GM19463 (cell line): ENCODE data around the gene LRP3.
"Not testable (repeated sequence)": the region's sequence is repeated elsewhere in the genome, so short reads cannot be mapped to it uniquely, and the experiment has no call there.

Source experiments
- ATAC-seq: cut with Tn5 transposase; IDR thresholded peaks from one replicate; pipeline ENCODE4 v1.9.1; 2021; ENCODE audit warnings: mild to moderate bottlenecking, moderate library complexity; ENCODE audit not compliant: unreplicated experiment

Gene LRP3

GRCh38 chr19:33201886-33202545 lies 7.9 kb downstream of the LRP3 start:
- ATAC-seq, result no peak

- no peak for ATAC-seq
Measured at GRCh38 chr19:33202546-33203507, 8.7 kb downstream of the LRP3 start.

DNA sequence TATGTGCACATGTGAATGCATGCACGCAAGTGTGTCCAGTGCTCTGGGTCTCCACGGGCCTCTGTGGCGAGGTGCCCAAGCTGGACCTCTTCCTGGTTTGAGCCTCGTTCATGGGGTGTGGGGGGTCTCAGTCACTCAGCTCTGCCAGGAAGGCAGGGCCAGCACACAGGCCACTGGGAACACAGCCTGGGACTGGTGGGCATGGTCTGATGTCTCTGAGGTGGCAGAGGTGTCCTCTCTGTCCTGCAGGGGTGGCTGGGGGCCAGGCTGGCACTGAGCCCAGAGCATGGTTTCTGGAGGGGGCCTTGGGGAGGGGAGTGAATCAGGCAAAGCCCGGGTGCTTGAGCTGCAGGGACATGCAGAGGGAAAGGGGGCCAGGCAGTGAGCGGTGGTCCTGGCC lies 9.4 kb downstream of the LRP3 start:
- no peak for ATAC-seq

GRCh38 chr19:33204136-33204973 lies 10.2 kb downstream of the LRP3 start:
- no peak for ATAC-seq

- no peak for ATAC-seq
Measured at GRCh38 chr19:33205110-33205509, 11.0 kb downstream of the LRP3 start.

DNA sequence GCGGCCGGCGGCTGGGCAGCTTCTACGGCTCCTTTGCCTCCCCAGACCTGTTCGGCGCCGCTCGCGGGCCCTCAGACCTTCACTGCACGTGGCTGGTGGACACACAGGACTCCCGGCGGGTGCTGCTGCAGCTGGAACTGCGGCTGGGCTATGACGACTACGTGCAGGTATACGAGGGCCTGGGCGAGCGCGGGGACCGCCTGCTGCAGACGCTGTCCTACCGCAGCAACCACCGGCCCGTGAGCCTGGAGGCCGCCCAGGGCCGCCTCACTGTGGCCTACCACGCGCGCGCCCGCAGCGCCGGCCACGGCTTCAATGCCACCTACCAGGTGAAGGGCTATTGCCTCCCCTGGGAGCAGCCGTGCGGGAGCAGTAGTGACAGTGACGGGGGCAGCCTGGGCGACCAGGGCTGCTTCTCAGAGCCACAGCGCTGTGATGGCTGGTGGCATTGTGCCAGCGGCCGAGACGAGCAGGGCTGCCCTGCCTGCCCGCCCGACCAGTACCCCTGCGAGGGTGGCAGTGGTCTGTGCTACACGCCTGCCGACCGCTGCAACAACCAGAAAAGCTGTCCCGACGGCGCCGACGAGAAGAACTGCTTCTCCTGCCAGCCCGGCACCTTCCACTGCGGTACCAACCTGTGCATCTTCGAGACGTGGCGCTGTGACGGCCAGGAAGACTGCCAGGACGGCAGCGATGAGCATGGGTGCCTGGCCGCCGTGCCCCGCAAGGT lies 11.6 kb downstream of the LRP3 start:
- ATAC-seq, result no peak

- no peak for ATAC-seq
Measured at GRCh38 chr19:33206261-33207039, 12.3 kb downstream of the LRP3 start.

GRCh38 chr19:33207040-33207620 lies 13.0 kb downstream of the LRP3 start:
- ATAC-seq, result no peak

- no peak for ATAC-seq
Measured at GRCh38 chr19:33207903-33208302, 13.8 kb downstream of the LRP3 start.

DNA sequence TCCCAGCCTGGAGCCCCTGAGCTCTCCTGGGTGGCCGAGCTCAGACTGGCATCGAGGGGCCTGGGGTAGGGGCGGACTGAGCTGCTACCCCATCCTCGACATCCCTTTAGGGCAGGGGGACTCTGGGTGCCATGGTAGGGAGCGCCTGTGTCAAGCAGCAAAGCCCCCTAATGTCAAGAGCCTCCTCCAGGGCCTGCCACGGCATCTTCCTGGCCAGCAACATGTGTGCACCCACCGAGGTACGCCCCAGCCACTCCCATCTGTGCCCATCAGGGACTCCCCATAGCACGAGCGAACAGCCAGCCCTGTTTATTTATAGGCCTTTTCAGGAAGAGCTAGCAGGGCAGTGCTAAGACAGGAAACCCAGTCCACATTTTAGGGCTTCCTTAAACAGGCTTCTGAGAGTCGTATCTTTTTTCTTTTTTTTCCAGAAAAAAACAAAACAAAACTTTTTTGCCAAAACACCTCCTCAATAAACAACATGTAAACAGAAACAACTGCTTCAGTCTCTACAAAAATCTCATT lies 14.3 kb downstream of the LRP3 start:
- no peak for ATAC-seq

GRCh38 chr19:33208904-33209849 lies 15.0 kb downstream of the LRP3 start:
- ATAC-seq, result no peak

GRCh38 chr19:33209850-33210230 lies 15.7 kb downstream of the LRP3 start:
- not testable (repeated sequence) for ATAC-seq

- no peak for ATAC-seq
Measured at GRCh38 chr19:33210266-33210940, 16.3 kb downstream of the LRP3 start.

DNA sequence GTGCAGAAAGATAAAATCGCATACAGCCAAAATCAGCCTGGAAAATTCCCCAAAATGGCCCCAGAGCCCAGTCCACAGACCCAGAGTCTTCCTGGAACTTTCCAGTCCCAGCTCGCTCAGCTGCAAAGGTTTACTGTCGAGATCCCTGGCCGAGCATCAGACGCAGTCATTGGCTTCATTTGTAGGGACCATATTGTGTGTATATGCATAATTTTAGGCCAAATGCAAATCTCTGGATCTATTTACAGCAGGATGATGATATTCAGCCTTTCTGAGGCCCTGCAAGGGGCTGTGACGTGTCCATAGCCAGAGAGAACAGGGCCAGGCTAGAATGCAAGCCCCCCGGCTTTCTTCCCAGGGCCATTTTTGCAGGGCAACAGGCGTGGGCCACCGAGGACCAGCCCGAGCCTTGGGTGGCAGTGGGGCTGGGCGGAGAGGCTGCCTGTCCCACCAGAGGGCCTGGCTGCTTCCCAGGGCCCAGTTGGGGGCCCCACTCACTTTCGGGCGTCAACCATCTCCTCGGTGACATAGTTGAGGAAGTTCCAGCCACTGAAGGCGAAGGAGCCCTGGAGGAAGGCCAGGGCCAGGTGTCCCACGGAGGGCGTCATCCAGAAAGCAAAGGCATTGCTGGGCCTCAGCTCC lies 17.8 kb downstream of the LRP3 start:
- ATAC-seq, result no peak

- no peak for ATAC-seq
Measured at GRCh38 chr19:33212436-33213172, 18.5 kb downstream of the LRP3 start.

DNA sequence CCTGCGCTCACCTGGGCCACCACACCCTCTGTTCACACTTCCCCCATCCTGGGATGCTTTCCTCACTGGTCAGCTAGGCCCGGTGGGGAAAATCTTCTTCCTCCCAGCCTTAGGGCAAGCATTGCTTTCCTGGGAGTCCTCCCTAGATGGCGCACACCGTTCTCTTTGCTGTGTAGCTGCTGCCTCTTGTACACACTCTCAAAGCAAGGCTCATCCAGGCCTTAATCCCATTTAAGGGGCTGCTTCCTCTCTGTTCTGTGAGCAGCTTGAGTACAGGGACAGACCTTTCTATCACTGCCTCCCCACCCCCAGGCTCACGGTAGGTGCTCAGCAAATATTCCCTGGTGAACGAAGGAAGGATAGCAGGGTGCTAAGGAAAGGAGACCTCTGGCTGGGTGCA lies 20.5 kb downstream of the LRP3 start:
- ATAC-seq, result no peak
